Neural progenitor cell (in vitro differentiated cells): Measurements from ENCODE around the gene NOVA1. TPM values are rescaled to one million over a fixed set of nuclear protein-coding genes. Genes with fewer than 3 reads are reported as not detected.

Source experiments
- DNase-seq: peaks from one replicate; pipeline ENCODE4 v3.0.0-alpha.2; 2016; ENCODE audit warnings: low spot score
- H2AFZ ChIP-seq: fragments of 200-600 bp; sonication (generic); replicated peaks from 2 replicates; pipeline ENCODE4 v1.6.1; 2016; ENCODE audit warnings: antibody characterized with exemption
- H3F3A ChIP-seq: fragments of 200-600 bp; sonication (generic); 2 replicates; pipeline ENCODE4 v1.6.1; 2016; ENCODE audit warnings: antibody characterized with exemption, low read depth
- H3K27ac ChIP-seq: fragments of 200-600 bp; sonication (generic); 2 replicates; pipeline ENCODE4 v1.5.1; 2016; ENCODE audit warnings: mild to moderate bottlenecking
- H3K27me3 ChIP-seq: fragments of 200-600 bp; sonication (generic); 2 replicates; pipeline ENCODE4 v1.6.1; 2016; ENCODE audit warnings: mild to moderate bottlenecking, moderate library complexity
- H3K36me3 ChIP-seq: fragments of 200-600 bp; sonication (generic); 2 replicates; pipeline ENCODE4 v1.5.1; 2016
- H3K4me1 ChIP-seq: fragments of 200-600 bp; sonication (generic); 2 replicates; pipeline ENCODE4 v1.6.1; 2016; ENCODE audit warnings: mixed run types
- H3K4me2 ChIP-seq: fragments of 200-600 bp; sonication (generic); 2 replicates; pipeline ENCODE4 v1.6.1; 2016
- H3K4me3 ChIP-seq: fragments of 200-600 bp; sonication (generic); 2 replicates; pipeline ENCODE4 v1.5.1; 2016
- H3K79me2 ChIP-seq: fragments of 200-600 bp; sonication (generic); 2 replicates; pipeline ENCODE4 v1.6.1; 2016; ENCODE audit warnings: low read depth
- H3K9ac ChIP-seq: fragments of 200-600 bp; sonication (generic); 2 replicates; pipeline ENCODE4 v1.6.1; 2016
- H3K9me3 ChIP-seq: fragments of 200-600 bp; sonication (generic); 2 replicates; pipeline ENCODE4 v1.5.1; 2016; ENCODE audit warnings: low read depth
- H4K20me1 ChIP-seq: fragments of 200-600 bp; sonication (generic); 2 replicates; pipeline ENCODE4 v1.6.1; 2016; ENCODE audit warnings: low read depth
- H3K27ac Mint-ChIP-seq: 3 replicates; pipeline ENCODE4 v1.8.0; 2021; ENCODE audit warnings: mixed read lengths
- H3K27me3 Mint-ChIP-seq: 2 replicates; pipeline ENCODE4 v1.8.0; 2022; ENCODE audit warnings: low read depth, mild to moderate bottlenecking, inconsistent platforms, moderate library complexity, mixed read lengths; ENCODE audit not compliant: insufficient read depth
- H3K36me3 Mint-ChIP-seq: 3 replicates; pipeline ENCODE4 v1.8.0; 2021; ENCODE audit warnings: mixed read lengths
- H3K4me1 Mint-ChIP-seq: 3 replicates; pipeline ENCODE4 v1.8.0; 2021; ENCODE audit warnings: mixed read lengths
- H3K4me3 Mint-ChIP-seq: 3 replicates; pipeline ENCODE4 v1.8.0; 2021; ENCODE audit warnings: mild to moderate bottlenecking, moderate library complexity, mixed read lengths
- H3K9me3 Mint-ChIP-seq: 3 replicates; pipeline ENCODE4 v1.8.0; 2020; ENCODE audit warnings: mixed read lengths
- CTCF ChIP-seq: fragments of 200-600 bp; sonication (generic); IDR thresholded peaks from 2 replicates; pipeline ENCODE4 v1.5.1; 2017; ENCODE audit warnings: antibody characterized with exemption, mild to moderate bottlenecking
- EZH2 ChIP-seq: fragments of 200-600 bp; sonication (generic); IDR thresholded peaks from 2 replicates; pipeline ENCODE4 v1.6.1; 2017; ENCODE audit warnings: antibody characterized with exemption, mild to moderate bottlenecking, moderate library complexity
- EZH2phosphoT487 ChIP-seq: fragments of 200-600 bp; sonication (generic); IDR thresholded peaks from 2 replicates; pipeline ENCODE4 v1.6.1; 2017; ENCODE audit warnings: antibody characterized with exemption
- total RNA-seq: library from RNA; depleted of rRNA; stranded (reverse); fragments of >200 nt; gene quantifications from 2 replicates; pipeline ENCODE4 v1.2.3, GENCODE V29; 2015; ENCODE audit warnings: low replicate concordance

The NOVA1 gene
- total RNA-seq, 1 donor from 2014 or later, result 37.9 TPM

GRCh38 chr14:26402126-26402525 lies 195.7 kb downstream of the NOVA1 start:
- Mint-ChIP-seq H3K4me1 (peaks cover 13% of the 10 kb centered on the region), H3K4me3 (no peak overlapping the region), H3K27me3 (peaks cover 2% of the 10 kb centered on the region), H3K9me3 (no peaks in the 10 kb centered on the region), H3K27ac (no peak overlapping the region), H3K36me3 (no peaks in the 10 kb centered on the region)
- no peaks in the 10 kb centered on the region for H4K20me1 ChIP-seq
- DNase-seq, result no peak
- H3K4me2 ChIP-seq, result no peak overlapping the region
- no peaks in the 10 kb centered on the region for H3K27me3 ChIP-seq
- H3K4me1 ChIP-seq, result peaks cover 8% of the 10 kb centered on the region
- no peak overlapping the region for H3K9ac ChIP-seq
- H3K36me3 ChIP-seq, result no peaks in the 10 kb centered on the region
- TF ChIP-seq EZH2, result no peak
- no peak for TF ChIP-seq EZH2phosphoT487
- no peak for TF ChIP-seq CTCF
- H3K4me3 ChIP-seq, result no peak overlapping the region
- H3K79me2 ChIP-seq, result no peaks in the 10 kb centered on the region
- no peak overlapping the region for H2AFZ ChIP-seq
- no peaks in the 10 kb centered on the region for H3K9me3 ChIP-seq
- H3F3A ChIP-seq, result no peaks in the 10 kb centered on the region
- no peak overlapping the region for H3K27ac ChIP-seq

- Histone ChIP-seq H3K9me3 (no peaks in the 10 kb centered on the region), H3K27ac (no peak overlapping the region), H3K27me3 (no peaks in the 10 kb centered on the region), H3K36me3 (no peaks in the 10 kb centered on the region), H3F3A (no peaks in the 10 kb centered on the region), H4K20me1 (no peaks in the 10 kb centered on the region), H3K4me1 (peaks cover 8% of the 10 kb centered on the region), H3K4me3 (no peak overlapping the region), H3K4me2 (no peak overlapping the region), H2AFZ (no peak overlapping the region), H3K79me2 (no peaks in the 10 kb centered on the region), H3K9ac (no peak overlapping the region)
- Mint-ChIP-seq H3K9me3 (no peaks in the 10 kb centered on the region), H3K4me1 (peaks cover 13% of the 10 kb centered on the region), H3K27ac (no peak overlapping the region), H3K4me3 (no peak overlapping the region), H3K36me3 (no peaks in the 10 kb centered on the region), H3K27me3 (peaks cover 2% of the 10 kb centered on the region)
- no peak for DNase-seq
- TF ChIP-seq CTCF (no peak), EZH2 (no peak), EZH2phosphoT487 (no peak)
Observed at GRCh38 chr14:26401179-26401968, 196.5 kb downstream of the NOVA1 start.

GRCh38 chr14:26400373-26400772 lies 197.5 kb downstream of the NOVA1 start:
- Mint-ChIP-seq H3K36me3 (no peaks in the 10 kb centered on the region), H3K27me3 (peaks cover 2% of the 10 kb centered on the region), H3K4me1 (peaks cover 13% of the 10 kb centered on the region), H3K4me3 (no peak overlapping the region), H3K27ac (no peak overlapping the region), H3K9me3 (no peaks in the 10 kb centered on the region)
- no peak for TF ChIP-seq EZH2
- no peak for TF ChIP-seq EZH2phosphoT487
- no peak for TF ChIP-seq CTCF
- Histone ChIP-seq H3K27ac (no peak overlapping the region), H4K20me1 (no peaks in the 10 kb centered on the region), H3K9ac (no peak overlapping the region), H3K27me3 (no peaks in the 10 kb centered on the region), H3K4me1 (peaks cover 8% of the 10 kb centered on the region), H3K4me2 (no peak overlapping the region), H3K4me3 (no peak overlapping the region), H2AFZ (peak overlapping the region; percentile 60), H3K79me2 (no peaks in the 10 kb centered on the region), H3K36me3 (no peaks in the 10 kb centered on the region), H3K9me3 (no peaks in the 10 kb centered on the region), H3F3A (no peaks in the 10 kb centered on the region)
- DNase-seq, result no peak
